Activated T-cell treated with anti-CD3 and anti-CD28 coated beads, Interleukin-2, amount 50 U/mL, for 4 hours (primary cell): ENCODE measurements around the gene MAGI1. TPM values are rescaled to one million over a fixed set of nuclear protein-coding genes. Genes with fewer than 3 reads are reported as not detected.

Experiments used
- ATAC-seq, 2 donors: fragments of 200-7000 bp; cut with Tn5 transposase; one replicate each; pipeline ENCODE4 v1.10.0; 2021
- DNase-seq: peaks from one replicate; pipeline ENCODE4 v3.0.0-alpha.2; 2020
- H3K27me3 Mint-ChIP-seq: one replicate; pipeline ENCODE4 v1.8.0; 2021; ENCODE audit warnings: low read depth, mixed read lengths
- H3K36me3 Mint-ChIP-seq: one replicate; pipeline ENCODE4 v1.8.0; 2022; ENCODE audit warnings: mixed read lengths; ENCODE audit not compliant: insufficient read depth
- H3K4me1 Mint-ChIP-seq: one replicate; pipeline ENCODE4 v1.8.0; 2021; ENCODE audit warnings: low read depth, mixed read lengths
- H3K4me3 Mint-ChIP-seq: one replicate; pipeline ENCODE4 v1.8.0; 2021; ENCODE audit warnings: mild to moderate bottlenecking, moderate library complexity, mixed read lengths
- H3K9me3 Mint-ChIP-seq: one replicate; pipeline ENCODE4 v1.8.0; 2021; ENCODE audit warnings: mixed read lengths
- total RNA-seq, 3 donors: library from RNA; stranded (reverse); gene quantifications; one replicate each; pipeline ENCODE4 v1.2.1, GENCODE V29; 2021

The MAGI1 gene
- total RNA-seq, 3 donors from 2014 or later = 0.45 to 0.76 (median 0.46) TPM

GRCh38 chr3:65338571-65338970 is 700.1 kb downstream of the MAGI1 start:
- DNase-seq (no peak), ATAC-seq (no peak)
- H3K4me1 Mint-ChIP-seq = no peaks in the 10 kb centered on the region
- H3K4me3 Mint-ChIP-seq = no peak overlapping the region
- H3K9me3 Mint-ChIP-seq = peaks cover 3% of the 10 kb centered on the region
- H3K36me3 Mint-ChIP-seq = no peaks in the 10 kb centered on the region
- no peaks in the 10 kb centered on the region for H3K27me3 Mint-ChIP-seq

- Mint-ChIP-seq H3K9me3 (peaks cover 3% of the 10 kb centered on the region), H3K36me3 (no peaks in the 10 kb centered on the region), H3K4me1 (no peaks in the 10 kb centered on the region), H3K27me3 (no peaks in the 10 kb centered on the region), H3K4me3 (no peak overlapping the region)
- DNase-seq = no peak
- no peak for ATAC-seq
Measured at GRCh38 chr3:65335587-65335986, 703.1 kb downstream of the MAGI1 start.

GRCh38 chr3:65334045-65334665 is 704.6 kb downstream of the MAGI1 start:
- Mint-ChIP-seq H3K9me3 (no peaks in the 10 kb centered on the region), H3K4me3 (no peak overlapping the region), H3K27me3 (no peaks in the 10 kb centered on the region), H3K4me1 (no peaks in the 10 kb centered on the region), H3K36me3 (no peaks in the 10 kb centered on the region)
- ATAC-seq (no peak), DNase-seq (no peak)

GRCh38 chr3:65331730-65332129 is 707.0 kb downstream of the MAGI1 start:
- Mint-ChIP-seq H3K36me3 (no peaks in the 10 kb centered on the region), H3K9me3 (no peaks in the 10 kb centered on the region), H3K27me3 (no peaks in the 10 kb centered on the region), H3K4me1 (no peaks in the 10 kb centered on the region), H3K4me3 (no peak overlapping the region)
- ATAC-seq = no peak
- DNase-seq = no peak

- DNase-seq (no peak), ATAC-seq (no peak)
- Mint-ChIP-seq H3K27me3 (no peaks in the 10 kb centered on the region), H3K4me3 (no peak overlapping the region), H3K9me3 (no peaks in the 10 kb centered on the region), H3K4me1 (no peaks in the 10 kb centered on the region), H3K36me3 (no peaks in the 10 kb centered on the region)
Measured at GRCh38 chr3:65330072-65330471, 708.6 kb downstream of the MAGI1 start.

GRCh38 chr3:65328148-65328547 is 710.6 kb downstream of the MAGI1 start:
- no peak for ATAC-seq

GRCh38 chr3:65326574-65326973 is 712.1 kb downstream of the MAGI1 start:
- no peak for DNase-seq
- peaks cover 3% of the 10 kb centered on the region for H3K9me3 Mint-ChIP-seq
- no peaks in the 10 kb centered on the region for H3K4me1 Mint-ChIP-seq
- H3K4me3 Mint-ChIP-seq = no peak overlapping the region
- no peaks in the 10 kb centered on the region for H3K27me3 Mint-ChIP-seq
- no peak for ATAC-seq
- no peaks in the 10 kb centered on the region for H3K36me3 Mint-ChIP-seq

More at GRCh38 chr3:65328148-65328547, 710.6 kb downstream of the MAGI1 start:
- no peaks in the 10 kb centered on the region for H3K4me1 Mint-ChIP-seq
- DNase-seq = no peak
- no peaks in the 10 kb centered on the region for H3K27me3 Mint-ChIP-seq
- no peak overlapping the region for H3K4me3 Mint-ChIP-seq
- peaks cover 3% of the 10 kb centered on the region for H3K9me3 Mint-ChIP-seq
- no peaks in the 10 kb centered on the region for H3K36me3 Mint-ChIP-seq

- H3K9me3 Mint-ChIP-seq = peaks cover 13% of the 10 kb centered on the region
- DNase-seq = no peak
- no peak for ATAC-seq
- H3K27me3 Mint-ChIP-seq = no peaks in the 10 kb centered on the region
- H3K36me3 Mint-ChIP-seq = no peaks in the 10 kb centered on the region
- H3K4me1 Mint-ChIP-seq = no peaks in the 10 kb centered on the region
- no peak overlapping the region for H3K4me3 Mint-ChIP-seq
Measured at GRCh38 chr3:65322910-65323309, 715.8 kb downstream of the MAGI1 start.

- no peak for ATAC-seq
- Mint-ChIP-seq H3K4me1 (no peaks in the 10 kb centered on the region), H3K9me3 (peaks cover 23% of the 10 kb centered on the region), H3K36me3 (no peaks in the 10 kb centered on the region), H3K4me3 (no peak overlapping the region), H3K27me3 (no peaks in the 10 kb centered on the region)
- DNase-seq = no peak
Measured at GRCh38 chr3:65318231-65318630, 720.5 kb downstream of the MAGI1 start.

- Mint-ChIP-seq H3K4me3 (no peak overlapping the region), H3K9me3 (peaks cover 19% of the 10 kb centered on the region), H3K27me3 (no peaks in the 10 kb centered on the region), H3K4me1 (no peaks in the 10 kb centered on the region), H3K36me3 (no peaks in the 10 kb centered on the region)
- no peak for DNase-seq
- ATAC-seq = no peak
Measured at GRCh38 chr3:65314916-65315315, 723.8 kb downstream of the MAGI1 start.

GRCh38 chr3:65314269-65314668 is 724.4 kb downstream of the MAGI1 start:
- Mint-ChIP-seq H3K36me3 (no peaks in the 10 kb centered on the region), H3K4me3 (no peak overlapping the region), H3K4me1 (no peaks in the 10 kb centered on the region), H3K27me3 (no peaks in the 10 kb centered on the region), H3K9me3 (peaks cover 23% of the 10 kb centered on the region)
- ATAC-seq (no peak), DNase-seq (no peak)

GRCh38 chr3:65313666-65314065 is 725.1 kb downstream of the MAGI1 start:
- Mint-ChIP-seq H3K9me3 (peaks cover 23% of the 10 kb centered on the region), H3K27me3 (no peaks in the 10 kb centered on the region), H3K36me3 (no peaks in the 10 kb centered on the region), H3K4me3 (no peak overlapping the region), H3K4me1 (no peaks in the 10 kb centered on the region)
- DNase-seq = no peak
- no peak for ATAC-seq

- Mint-ChIP-seq H3K27me3 (no peaks in the 10 kb centered on the region), H3K4me3 (no peak overlapping the region), H3K9me3 (peaks cover 17% of the 10 kb centered on the region), H3K36me3 (no peaks in the 10 kb centered on the region), H3K4me1 (no peaks in the 10 kb centered on the region)
- no peak for DNase-seq
- no peak for ATAC-seq
Measured at GRCh38 chr3:65305836-65306235, 732.9 kb downstream of the MAGI1 start.
